HG03565 (cell line): Measurements from ENCODE around the gene ATAD3A.
"Not testable (repeated sequence)": the region's sequence is repeated elsewhere in the genome, so short reads cannot be mapped to it uniquely, and the experiment has no call there.

Experiments used
- ATAC-seq: cut with Tn5 transposase; IDR thresholded peaks from one replicate; pipeline ENCODE4 v1.9.1; 2021; ENCODE audit warnings: mild to moderate bottlenecking, moderate library complexity; ENCODE audit not compliant: unreplicated experiment

Gene ATAD3A

DNA sequence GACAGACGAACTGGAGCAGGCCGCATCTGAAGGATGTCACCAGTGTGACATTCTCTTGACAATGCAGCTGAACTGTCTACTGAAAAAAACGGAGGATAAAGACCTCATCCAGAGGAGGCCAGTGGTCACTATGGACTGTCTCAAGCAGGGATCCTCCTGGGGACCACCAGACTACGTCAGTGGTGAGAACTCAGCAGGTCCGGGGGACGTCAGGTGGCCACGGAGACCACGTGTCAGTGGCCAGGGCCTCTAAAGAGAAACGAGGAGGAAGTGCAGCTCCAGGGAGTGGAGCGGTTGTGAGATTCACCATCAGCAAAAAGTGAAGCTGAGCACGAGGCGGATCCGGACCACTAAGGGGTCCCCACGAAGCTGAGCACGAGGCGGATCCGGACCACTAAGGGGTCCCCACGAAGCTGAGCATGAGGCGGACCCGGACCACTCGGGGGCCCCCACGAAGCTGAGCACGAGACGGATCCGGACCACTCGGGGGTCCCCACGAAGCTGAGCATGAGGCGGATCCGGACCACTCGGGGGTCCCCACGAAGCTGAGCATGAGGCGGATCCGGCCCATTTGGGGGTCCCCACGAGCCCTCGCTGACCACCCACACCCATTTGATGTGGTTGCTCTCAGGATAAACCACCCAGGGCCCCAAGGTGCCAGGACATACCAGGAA lies 42.0 kb downstream of the ATAD3A start:
- no peak for ATAC-seq

DNA sequence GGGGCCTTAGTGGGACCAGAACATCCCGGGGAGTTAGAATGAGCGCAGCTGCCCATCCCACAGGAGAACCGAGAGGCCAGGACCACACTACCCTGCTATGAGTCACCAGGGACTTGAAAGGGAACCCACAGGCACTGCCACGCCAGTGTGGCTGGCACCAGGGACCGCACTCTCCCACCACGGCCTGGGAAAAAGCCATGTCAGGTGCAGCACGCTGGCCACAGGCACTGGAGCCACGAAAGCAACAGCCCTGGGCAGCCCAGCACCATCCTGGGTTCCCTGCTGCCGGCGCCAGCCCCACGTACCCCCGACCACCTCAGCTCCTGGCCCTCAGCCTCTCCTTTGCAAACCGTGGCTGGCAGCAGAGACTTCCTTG lies 42.6 kb downstream of the ATAD3A start:
- no peak for ATAC-seq

DNA sequence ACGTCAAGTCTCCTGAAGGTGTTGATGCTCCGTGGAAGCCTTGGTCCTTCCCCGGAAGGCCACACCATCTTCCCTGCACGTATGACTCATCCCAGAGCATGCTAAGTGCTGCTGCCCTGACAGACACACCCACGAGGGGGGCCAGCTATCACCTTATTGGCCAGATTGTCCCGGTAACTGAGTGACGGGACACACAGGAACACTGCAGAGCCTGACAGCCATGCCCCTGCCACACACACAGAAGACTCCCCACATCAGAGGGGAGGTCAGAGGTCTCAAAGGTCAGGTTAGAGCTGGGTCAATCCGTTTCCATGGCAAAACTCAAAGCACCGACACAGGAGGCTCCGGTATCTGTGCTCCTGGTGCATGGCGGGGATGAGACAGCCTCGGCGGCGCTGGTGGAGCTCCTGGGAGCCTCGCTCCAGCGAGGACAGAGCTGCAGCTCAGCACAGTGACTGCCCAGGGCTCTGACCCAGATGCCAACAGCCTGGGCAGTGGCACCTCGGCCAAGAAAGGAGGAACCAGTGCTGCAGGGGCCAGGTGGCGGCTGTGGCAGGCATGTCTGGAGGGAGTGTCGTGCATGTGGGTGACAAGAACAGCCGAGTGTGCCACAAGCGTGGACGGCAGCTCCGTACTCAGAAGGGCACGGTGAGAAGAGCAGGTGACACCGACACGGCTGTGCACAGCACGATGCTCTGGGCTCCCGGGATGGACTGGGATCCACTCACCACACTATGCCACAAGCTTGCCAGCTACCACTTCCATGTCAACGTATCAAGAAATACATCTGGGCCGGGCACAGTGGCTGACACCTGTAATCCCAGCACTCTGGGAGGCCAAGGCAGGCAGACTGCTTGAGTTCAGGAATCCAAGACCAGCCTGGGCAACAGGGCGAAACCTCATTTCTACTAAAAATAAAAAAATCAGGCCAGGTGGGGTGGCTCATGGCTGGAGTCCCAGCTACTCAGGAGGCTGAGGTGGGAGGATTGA lies 43.3 kb downstream of the ATAD3A start:
- ATAC-seq = no peak

DNA sequence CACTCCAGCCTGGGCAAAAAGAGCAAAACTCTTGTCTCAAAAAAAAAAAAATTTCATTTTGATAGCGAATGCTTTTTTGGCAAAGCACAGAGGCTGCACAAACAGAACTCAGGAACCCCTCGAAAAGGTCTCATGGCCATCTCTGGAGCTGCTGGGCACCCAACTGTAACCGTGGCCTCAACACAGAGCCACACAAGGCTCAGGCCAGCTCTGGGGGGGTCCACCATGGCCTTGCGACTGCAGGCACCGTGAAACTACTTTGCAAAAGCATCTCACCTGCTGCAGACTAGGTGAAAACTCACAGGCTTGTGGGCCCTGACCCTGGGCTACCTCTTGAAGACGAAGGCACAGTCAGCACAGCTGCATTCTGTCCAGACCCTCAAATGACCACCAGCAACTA lies 44.5 kb downstream of the ATAD3A start:
- no peak for ATAC-seq

DNA sequence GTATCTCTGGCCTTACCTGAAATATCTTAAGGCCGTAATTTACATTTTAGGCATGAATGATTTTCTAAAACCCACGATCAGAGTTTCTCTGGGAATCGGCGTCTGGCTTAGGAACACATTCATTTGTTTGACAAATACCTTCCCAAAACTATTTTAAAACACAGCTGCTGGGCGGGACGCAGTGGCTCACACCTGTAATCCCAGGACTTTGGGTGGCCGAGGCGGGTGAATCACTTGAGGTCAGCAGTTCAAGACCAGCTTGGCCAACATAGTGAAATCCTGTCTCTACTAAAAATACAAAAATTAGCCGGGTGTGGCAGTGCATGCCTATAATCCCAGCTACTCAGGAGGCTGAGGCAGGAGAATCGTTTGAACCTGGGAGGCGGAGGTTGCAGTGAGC lies 45.0 kb downstream of the ATAD3A start:
- not testable (repeated sequence) for ATAC-seq

DNA sequence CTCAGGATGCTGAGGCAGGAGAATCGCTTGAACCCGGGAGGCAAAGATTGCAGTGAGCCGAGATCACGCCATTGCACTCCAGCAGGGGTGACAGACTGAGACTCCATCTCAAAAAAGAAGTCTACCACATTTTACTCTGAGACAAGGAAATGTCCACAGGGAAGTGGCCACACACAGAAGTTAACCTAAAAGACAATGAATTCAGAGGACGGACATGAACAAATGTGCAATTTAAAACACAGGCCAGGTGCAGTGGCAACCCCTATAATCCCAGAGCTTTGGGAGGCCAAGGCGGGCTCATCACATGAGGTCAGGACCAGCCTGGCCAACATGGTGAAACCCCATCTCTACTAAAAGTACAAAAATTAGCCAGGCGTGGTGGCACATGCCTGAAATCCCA lies 45.7 kb downstream of the ATAD3A start:
- not testable (repeated sequence) for ATAC-seq

DNA sequence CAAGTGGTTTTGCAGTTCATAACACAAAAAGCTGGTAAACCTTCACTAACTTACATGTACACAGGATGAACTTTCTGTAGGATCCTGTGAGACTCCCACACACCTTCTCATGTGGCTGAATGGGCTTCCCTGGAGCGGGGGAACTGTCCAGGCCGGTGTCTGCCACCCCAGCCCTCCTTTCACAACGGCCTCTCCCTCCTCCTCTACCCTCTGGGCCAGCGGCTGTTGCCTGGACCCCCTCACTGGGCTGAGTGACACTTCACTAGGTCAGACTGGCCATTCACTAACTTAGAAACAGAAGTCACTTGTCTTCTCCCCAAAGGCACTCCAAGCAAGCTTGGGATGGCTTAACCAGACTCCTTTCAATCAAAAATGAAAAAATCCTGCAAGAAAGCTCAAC lies 46.6 kb downstream of the ATAD3A start:
- ATAC-seq = no peak

DNA sequence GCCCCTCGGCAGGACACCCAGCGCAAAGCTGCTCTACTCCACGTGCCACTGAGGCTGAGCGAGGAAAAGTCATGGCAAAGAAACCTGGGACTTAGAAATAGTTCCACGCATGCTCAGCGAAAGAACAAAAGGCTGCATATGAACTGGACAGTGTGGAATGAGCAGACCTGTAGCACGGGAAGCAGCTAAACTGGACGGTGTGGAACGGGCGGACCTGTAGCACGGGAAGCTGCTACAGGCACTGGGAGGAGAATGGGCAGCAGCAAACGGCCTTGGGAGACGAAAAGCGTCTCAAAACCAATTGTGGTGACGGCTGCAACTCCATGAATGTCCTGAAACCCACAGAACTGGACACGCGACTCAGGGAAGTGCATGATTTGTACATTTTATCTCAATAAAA lies 47.1 kb downstream of the ATAD3A start:
- no peak for ATAC-seq

DNA sequence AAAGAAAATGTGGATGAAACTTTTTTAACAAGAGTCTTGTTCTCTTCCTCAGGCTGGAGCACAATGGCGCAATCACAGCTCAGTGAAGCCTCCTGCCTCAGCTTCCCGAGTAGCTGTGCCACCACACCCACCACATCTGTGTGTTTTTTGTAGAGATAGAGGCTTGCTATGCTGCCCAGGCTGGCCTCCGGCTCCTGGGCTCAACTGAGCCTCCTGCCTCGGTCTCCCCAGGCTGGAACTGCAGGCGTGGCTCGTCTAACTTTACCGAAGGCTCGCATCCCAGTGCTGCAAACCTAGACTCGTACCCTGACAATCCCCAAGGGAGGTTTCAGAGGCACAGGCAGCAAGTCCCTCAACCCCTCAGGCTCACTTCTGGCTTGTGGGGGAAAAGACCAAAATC lies 48.2 kb downstream of the ATAD3A start:
- ATAC-seq = no peak

DNA sequence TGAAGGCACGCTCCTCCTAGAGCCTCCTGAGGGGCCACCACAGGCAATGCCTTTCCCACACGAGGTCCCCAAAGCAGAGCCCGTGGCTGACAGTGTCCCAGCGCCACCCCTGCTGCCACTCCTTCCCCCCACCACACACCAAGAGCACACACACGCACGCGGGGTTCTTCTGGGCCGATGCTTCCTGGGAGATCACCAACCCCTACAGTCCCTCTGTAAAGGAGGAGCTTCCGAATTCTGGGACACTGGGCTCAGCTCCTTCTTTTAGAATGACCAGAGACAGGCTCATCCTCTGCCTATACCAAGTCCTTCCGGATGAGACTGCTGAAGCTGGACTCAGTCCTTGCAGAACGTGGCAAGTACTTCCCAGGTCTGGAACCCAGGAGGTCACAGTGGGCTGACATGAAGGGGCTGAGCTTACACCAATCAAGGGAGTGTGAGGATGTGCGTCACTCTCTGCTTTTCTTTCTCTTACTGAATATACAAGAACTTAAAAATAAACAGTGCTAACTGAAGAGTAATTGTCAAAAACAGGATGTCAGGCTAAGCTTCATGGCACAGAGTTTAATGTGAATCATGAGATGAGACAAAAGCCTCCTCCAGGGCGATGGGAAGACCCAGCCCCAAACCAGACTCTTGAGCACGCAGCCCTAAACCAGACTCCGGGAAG lies 50.0 kb downstream of the ATAD3A start:
- no peak for ATAC-seq

DNA sequence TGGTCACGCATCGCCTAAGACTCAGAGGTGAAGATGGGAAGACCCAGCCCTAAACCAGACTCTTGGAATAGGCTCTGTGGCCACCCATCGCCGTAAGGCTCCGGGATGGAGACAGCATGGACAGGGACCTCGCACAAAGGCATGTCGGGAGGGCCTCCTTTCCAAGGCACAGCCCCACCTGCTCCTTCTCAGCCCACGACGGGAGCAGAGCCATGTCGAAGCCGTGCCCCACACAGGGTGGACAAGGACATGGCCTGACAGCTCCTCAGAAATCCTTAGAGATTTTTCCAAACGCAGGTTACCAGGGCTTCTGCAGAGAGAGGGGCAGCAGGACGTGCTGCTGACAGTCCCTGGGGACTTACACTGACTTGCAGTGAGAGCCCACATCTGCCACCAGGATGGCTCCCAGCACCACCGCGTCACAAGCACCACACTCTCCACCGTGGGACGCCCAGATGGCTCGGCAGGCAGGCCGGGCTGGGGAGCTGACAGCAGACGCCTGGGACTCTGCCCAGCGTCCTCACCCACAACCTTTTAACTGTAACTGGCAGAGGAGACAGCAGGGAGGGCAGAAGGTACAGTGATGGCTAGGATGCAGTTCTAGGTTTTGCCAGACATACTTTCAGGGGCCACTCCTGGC lies 50.7 kb downstream of the ATAD3A start:
- ATAC-seq = no peak

DNA sequence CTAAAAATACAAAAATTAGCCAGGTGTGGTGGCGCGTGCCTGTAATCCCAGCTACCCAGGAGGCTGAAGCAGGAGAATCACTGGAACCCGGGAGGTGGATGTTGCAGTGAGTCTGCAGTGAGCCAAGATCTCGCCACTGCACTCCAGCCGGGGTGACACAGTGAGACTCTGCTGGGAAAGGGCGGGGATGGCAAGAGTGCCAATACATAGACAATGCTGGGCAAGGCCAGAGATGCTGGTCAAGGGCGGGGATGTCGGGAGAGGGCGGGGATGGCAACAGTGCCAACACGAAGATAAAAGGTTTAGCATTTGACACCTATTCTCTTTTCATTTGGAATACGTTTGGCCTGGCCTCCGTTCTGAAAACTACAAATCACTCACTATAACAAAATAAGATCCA lies 51.7 kb downstream of the ATAD3A start:
- ATAC-seq = no peak

DNA sequence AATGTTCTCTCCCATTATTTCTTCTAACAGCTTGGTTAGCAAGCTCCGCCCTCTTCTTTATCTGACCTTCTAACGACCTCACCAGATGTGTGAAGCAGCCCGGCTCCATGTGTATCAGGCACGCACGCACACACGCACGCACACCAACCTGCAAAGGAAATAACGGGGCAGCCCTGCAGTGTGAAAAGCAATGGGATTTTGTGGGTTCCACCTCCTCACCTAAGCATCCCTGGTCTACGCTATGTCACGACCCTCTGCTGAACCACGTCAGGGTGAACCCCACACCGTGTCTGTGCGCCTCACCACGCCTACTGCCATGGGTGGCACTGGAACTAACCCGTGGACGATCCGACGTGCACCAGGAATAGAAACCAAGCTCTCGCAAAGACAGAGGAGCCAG lies 52.3 kb downstream of the ATAD3A start:
- no peak for ATAC-seq

DNA sequence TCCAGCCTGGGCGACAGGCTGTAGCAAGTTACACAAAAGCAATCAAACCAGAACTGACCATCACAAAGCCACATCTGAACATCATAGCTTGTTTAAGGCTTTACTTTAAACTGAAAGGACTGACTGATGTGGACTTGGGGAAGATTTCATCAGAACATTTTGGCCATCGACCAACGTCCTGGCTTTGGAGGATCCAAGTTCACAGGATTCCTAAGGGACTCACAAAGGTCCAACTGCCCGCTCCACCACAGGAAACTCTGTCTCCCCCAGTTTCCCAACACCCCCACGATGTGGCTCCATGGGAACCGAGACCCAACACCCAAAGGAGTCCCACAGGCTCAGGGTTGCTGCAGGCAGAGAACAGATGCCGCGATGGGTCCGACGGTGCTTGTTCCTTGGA lies 53.4 kb downstream of the ATAD3A start:
- ATAC-seq = no peak

DNA sequence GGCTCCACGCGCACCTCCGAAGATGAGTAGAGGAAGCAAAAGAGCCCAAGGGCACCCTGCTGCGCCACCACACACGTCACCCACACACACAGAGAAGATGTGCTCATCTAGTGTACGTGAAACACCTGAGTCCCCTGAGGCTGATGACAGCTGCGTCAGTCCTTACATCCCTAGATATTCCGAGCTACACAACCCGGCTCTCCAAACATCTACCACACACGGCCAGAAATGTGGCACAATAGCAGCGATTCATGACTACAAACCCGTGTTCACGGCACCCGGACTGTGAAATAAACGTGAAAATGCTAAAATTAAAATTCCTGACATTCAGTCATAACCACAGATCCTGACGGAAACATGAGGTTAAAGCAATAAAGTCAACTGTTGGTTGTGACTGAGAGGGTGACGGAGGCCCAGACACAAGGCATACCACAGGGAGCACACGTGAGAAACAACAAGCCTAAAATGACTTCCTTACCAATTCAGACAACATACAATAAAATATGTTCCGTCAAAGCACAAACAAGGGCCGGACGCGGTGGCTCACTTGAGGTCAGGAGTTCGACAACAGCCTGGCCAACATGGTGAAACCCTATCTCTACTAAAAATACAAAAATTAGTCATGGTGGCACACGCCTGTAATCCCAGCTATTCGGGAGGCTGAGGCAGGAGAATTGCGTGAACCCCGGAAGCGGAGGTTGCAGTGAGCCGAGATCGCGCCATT lies 55.4 kb downstream of the ATAD3A start:
- no peak for ATAC-seq

DNA sequence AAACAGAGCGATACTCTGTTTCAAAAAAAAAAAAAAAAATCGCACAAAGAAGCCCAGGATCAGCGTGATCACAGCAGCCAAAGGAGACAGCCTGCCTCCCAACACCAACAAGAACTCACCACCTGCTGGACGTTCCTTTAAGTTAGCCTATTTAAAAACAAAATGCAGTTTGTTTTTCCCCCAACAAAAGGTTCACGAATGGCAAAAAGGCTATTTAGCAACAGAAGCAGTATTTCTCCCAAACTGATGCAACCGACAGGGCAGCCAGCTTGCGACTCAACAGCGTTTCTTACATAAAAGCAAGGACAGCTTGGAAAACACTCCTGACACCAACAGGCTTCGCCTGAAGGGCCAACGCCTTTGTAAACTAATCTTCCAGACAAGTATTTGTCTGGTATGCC lies 55.9 kb downstream of the ATAD3A start:
- no peak for ATAC-seq

DNA sequence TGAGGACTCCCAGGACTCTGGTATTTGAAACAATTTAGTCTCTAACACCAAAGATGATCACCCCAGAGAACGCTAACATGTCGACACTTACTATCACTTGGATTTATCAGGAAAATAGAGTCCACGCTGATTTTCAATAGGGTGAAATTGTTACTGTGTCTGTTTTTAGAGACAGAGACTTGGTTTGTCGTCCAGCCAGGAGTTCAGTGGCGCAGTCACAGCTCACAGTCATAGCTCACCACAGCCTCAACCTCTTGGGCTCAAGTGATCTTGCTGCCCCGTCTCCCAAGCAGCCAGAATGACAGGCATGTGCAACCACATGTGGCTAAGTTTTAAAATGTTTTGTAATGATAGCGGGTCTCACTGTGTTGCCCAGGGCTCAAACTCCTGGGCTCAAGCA lies 57.4 kb downstream of the ATAD3A start:
- ATAC-seq = no peak

DNA sequence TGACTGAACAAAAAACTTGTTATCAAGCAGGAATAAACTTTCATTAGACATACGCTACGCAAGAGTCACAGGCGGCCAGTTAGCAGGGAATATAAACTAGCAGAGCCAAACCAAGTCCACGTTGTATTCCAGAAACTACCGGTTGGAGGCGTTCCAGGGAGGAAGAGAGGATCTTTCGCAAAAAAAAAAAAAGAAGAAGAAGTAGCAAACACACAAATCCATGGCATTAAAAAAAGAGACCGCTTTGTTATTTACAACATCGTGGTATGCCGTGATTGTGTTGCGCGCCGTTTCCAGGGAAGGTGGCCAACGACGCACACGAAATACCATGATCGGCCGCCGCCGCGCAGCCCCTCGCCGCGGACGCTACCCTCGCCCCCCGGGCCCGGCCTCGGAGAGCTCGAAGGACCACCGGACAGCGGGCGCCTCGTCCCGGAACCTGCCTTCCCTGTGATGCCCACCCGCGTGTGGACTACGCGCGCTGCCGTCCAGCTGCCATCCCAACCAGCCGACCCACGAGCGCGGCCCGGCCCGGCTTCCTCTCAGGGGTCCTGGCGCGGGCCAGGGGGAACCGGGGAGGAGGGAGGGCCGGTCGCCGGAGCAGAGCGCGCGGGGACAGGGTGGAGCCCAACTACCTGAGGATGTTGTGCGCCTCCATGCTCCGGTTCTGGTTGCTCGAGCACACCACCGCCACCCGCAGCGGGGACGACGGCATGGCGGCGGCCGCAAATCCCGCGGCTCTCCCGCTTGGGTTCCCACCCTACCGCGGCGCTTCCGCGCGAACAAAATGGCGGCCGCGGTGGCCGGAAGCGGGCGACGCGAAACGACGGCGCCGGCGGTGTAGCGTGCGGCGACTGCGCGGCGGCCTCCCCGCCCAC lies 62.1 kb downstream of the ATAD3A start:
- peak; percentile 48 for ATAC-seq

DNA sequence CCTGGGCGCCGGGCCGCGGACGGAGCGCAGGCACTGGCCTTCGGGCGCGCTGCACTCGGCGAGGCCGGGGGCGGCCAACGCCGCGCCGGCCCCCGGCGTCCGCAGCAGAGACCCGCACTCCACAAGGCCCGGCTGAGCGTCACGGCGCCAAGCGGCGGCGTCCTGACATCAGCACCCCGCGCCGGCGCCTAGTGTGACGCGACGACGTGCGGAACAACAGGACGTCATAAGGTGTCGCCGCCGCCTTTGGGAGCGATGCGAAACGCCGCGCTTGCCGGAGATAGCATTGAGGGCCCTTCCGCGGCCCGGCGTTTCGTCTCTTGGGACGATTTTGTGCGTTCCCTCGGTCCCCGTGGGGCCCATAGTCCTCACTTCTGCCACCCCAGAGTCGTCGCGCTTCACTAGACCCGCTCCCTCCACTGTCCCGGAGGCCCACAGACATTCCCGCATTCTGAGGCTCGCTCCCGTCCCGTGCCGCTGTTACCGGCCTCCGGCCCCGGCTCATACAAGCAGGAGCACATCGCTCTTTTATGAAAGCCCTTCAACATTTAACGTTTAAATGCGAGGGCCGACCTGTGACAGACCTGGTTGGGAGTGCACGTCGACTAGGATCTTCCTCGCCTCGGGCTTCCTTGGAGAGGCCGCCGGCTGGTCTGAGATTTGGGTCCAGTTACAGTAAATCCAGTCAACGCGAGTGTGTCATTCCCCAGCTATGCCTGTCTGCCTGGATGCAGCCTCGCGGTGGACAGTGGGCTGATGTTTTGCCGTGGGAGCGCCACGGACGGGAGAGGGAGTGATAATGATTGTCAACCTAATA lies 63.0 kb downstream of the ATAD3A start, which contains the start of gene SSU72:
Gene SSU72, minus strand, starts transcription at position 143 of the 817 bp plus-strand sequence. CDS start 306 bp downstream, outside the sequence.
- ATAC-seq = peak; percentile 85
